PFSK-1 (cell line): Measurements from ENCODE around the gene KHNYN.

Source experiments
- FOXP2 ChIP-seq: optimal IDR thresholded peaks from 2 replicates; pipeline ENCODE3; 2011; ENCODE audit warnings: borderline replicate concordance, control low read depth, inconsistent platforms; ENCODE audit not compliant: insufficient read depth; ENCODE audit errors: extremely low read length, extremely low read depth
- POLR2AphosphoS5 ChIP-seq: IDR thresholded peaks from 2 replicates; pipeline ENCODE4 v1.6.1; 2012; ENCODE audit warnings: low read depth, mild to moderate bottlenecking, control low read depth, low read length, moderate library complexity
- SIN3A ChIP-seq: IDR thresholded peaks from 2 replicates; pipeline ENCODE4 v1.6.1; 2012; ENCODE audit warnings: mild to moderate bottlenecking, low read length, moderate library complexity, borderline replicate concordance; ENCODE audit not compliant: insufficient read depth
- TAF1 ChIP-seq: IDR thresholded peaks from 2 replicates; pipeline ENCODE4 v1.6.1; 2012; ENCODE audit warnings: low read length, control low read depth, borderline replicate concordance; ENCODE audit not compliant: insufficient read depth
- TF ChIP-seq, protein P1 (sequence below), 2 experiments: IDR thresholded peaks; 2 replicates each; pipeline versions ENCODE4 v1.6.1 to v1.8.0; 2011 to 2012; ENCODE audit warnings: low read depth in 2 of 2, low read length in 2 of 2, control low read depth in 1 of 2, inconsistent platforms in 1 of 2, mild to moderate bottlenecking in 1 of 2, moderate library complexity in 1 of 2; ENCODE audit not compliant: insufficient read depth in 1 of 2

Gene KHNYN

DNA sequence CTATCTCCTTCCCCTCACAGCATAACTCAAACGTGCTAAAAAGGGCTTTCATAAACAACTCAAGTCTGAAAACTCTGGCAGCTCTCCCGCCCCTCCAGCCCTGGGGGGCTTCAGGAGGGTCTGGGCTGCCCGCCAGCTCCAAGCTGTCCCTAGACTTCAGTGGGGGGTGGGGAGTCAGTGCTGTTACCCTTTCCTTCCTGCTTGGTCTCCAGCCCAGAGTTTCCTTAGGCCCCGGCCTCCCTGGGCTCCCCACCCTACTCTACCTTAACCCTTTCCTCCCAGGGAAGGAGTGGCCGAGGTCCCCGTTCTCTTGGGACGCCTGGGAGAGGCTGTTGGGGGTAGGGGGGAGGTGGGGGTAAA is 31.5 kb upstream of the KHNYN start:
- TF ChIP-seq, protein P1, sequence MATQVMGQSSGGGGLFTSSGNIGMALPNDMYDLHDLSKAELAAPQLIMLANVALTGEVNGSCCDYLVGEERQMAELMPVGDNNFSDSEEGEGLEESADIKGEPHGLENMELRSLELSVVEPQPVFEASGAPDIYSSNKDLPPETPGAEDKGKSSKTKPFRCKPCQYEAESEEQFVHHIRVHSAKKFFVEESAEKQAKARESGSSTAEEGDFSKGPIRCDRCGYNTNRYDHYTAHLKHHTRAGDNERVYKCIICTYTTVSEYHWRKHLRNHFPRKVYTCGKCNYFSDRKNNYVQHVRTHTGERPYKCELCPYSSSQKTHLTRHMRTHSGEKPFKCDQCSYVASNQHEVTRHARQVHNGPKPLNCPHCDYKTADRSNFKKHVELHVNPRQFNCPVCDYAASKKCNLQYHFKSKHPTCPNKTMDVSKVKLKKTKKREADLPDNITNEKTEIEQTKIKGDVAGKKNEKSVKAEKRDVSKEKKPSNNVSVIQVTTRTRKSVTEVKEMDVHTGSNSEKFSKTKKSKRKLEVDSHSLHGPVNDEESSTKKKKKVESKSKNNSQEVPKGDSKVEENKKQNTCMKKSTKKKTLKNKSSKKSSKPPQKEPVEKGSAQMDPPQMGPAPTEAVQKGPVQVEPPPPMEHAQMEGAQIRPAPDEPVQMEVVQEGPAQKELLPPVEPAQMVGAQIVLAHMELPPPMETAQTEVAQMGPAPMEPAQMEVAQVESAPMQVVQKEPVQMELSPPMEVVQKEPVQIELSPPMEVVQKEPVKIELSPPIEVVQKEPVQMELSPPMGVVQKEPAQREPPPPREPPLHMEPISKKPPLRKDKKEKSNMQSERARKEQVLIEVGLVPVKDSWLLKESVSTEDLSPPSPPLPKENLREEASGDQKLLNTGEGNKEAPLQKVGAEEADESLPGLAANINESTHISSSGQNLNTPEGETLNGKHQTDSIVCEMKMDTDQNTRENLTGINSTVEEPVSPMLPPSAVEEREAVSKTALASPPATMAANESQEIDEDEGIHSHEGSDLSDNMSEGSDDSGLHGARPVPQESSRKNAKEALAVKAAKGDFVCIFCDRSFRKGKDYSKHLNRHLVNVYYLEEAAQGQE (IDR thresholded peaks at IDR 0.05; ENCODE audit: insufficient read depth in 1 of 2, low read depth in 2 of 2, low read length in 2 of 2), result no peak
- TF ChIP-seq SIN3A, result no peak
- no peak for TF ChIP-seq FOXP2
- TF ChIP-seq TAF1, result no peak
- no peak for TF ChIP-seq POLR2AphosphoS5

DNA sequence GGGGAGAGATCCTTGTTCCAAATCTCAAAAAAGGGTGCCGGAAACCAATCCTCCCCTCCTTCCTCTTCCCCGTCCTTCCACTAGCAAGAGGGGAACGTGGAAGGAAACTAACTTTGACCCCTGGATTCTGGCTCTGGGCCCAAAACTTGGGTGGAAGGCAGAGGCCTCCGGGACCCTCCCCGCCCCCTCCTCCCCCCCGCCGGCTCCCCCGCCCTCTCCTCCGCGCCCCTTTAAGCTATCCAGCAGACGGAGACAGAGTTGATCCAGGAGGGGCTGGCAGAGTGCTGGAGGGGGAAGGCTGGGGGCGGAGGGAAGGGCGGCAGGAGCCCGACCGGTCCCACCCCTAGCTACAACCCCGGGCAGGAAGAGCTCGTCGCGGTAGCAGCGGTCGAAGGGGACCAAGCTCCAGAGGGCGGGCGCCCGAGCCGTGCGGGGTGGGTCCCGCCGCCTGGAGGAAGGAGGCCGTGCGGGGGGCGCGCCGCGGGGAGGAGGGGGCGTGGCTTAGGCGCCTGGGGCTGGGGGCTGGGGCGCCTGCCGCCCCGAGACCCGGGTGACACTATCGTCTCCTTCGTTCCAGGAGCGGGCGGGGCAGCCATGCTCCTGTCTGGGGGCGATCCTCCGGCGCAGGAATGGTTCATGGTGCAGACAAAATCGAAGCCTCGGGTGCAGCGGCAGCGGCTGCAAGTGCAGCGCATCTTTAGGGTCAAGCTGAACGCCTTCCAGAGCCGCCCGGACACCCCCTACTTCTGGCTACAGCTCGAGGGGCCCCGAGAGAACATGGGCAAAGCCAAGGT is 30.9 kb upstream of the KHNYN start, which contains the start of gene NYNRIN:
NYNRIN (plus strand) TSS at position 351 of the 794 bp plus-strand sequence; CDS start at position 595, 244 bp downstream.
- TF ChIP-seq, protein P1 (IDR thresholded peaks at IDR 0.05; ENCODE audit: insufficient read depth in 1 of 2, low read depth in 2 of 2, low read length in 2 of 2), result no peak
- TF ChIP-seq POLR2AphosphoS5, result no peak
- no peak for TF ChIP-seq TAF1

DNA sequence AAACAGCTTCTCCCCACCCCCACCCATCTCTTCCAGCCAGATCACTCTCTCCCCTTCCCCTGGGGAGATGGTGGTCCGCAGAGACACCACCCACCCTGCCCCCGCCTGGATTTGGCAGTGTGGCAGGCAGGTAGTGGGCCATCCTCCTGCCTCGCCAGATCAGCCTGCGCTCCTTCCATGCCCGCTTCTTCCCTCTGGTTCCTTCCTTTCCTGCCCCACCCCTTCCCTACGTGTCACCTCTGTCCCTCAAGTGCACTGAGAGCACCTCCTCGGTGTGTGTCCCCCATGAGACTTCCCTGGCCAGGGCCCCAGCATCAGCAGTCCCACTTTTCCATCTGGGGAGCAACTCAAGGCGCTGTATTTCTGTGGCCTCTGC is 30.3 kb upstream of the KHNYN start:
- TF ChIP-seq SIN3A (no peak), TAF1 (no peak), POLR2AphosphoS5 (no peak), FOXP2 (no peak)
- TF ChIP-seq, protein P1 (IDR thresholded peaks at IDR 0.05; ENCODE audit: insufficient read depth in 1 of 2, low read depth in 2 of 2, low read length in 2 of 2), result no peak

DNA sequence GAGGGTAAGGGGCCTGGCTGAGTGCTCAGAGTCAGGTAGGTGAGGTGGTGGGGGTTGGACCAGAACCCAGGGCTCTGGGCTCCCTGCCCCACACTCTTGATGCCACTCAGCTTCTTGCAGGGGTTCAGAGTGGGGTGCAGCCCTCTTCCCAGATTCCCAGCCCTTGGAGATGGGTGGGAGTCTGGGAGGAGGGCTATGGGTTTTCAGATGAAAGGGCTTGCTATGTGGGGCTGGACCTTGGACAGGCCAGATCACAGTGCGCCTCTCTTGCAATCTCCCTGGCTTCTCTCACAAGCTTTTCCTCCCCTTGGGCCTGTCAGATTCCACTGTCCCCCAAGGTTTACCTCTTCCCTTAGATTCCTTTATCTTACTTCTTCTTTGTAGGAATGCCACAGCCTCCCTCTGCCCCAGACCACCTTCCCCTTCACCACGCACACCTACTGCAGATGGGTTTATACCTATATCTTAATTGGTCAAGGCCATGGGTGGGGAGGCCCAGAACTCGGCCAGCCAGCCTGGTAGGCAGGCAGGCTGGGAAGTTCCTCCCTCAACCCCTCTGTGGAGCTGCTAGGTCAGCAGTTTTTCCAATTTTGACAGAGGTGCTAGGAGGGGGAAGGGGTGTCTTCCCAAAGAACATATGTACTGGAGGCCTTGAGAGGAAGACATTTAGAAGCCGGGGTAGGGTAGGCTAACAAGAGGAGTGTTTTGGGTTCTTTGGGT is 29.6 kb upstream of the KHNYN start:
- no peak for TF ChIP-seq FOXP2
- TF ChIP-seq POLR2AphosphoS5, result no peak
- no peak for TF ChIP-seq SIN3A
- TF ChIP-seq, protein P1 (IDR thresholded peaks at IDR 0.05; ENCODE audit: insufficient read depth in 1 of 2, low read depth in 2 of 2, low read length in 2 of 2), result no peak
- no peak for TF ChIP-seq TAF1
